Activated CD4-positive, alpha-beta T cell treated with anti-CD3 and anti-CD28 coated beads, Interleukin-2, Interleukin-6, amounts not matched to agents 100 ng/mL and 50 ng/mL, durations not matched to agents 16 hours and 8 hours (primary cell): ENCODE data around the gene KCND3.

Experiments
- DNase-seq: peaks from one replicate; pipeline ENCODE4 v3.0.0-alpha.2; 2020

KCND3 gene

GRCh38 chr1:111737216-111738132 is 252.0 kb downstream of the KCND3 start:
- DNase-seq: no peak

- DNase-seq: no peak
Measured at GRCh38 chr1:111736548-111737215, 252.8 kb downstream of the KCND3 start.

- DNase-seq: no peak
Measured at GRCh38 chr1:111735858-111736544, 253.5 kb downstream of the KCND3 start.

- DNase-seq: no peak
Measured at GRCh38 chr1:111735321-111735720, 254.1 kb downstream of the KCND3 start.

GRCh38 chr1:111734856-111735255 is 254.6 kb downstream of the KCND3 start:
- DNase-seq: no peak

- DNase-seq: no peak
Measured at GRCh38 chr1:111734426-111734825, 255.0 kb downstream of the KCND3 start.

GRCh38 chr1:111733992-111734341 is 255.5 kb downstream of the KCND3 start:
- DNase-seq: no peak

- DNase-seq: peak; percentile 35
Measured at GRCh38 chr1:111733183-111733991, 256.1 kb downstream of the KCND3 start.

GRCh38 chr1:111732718-111733117 is 256.8 kb downstream of the KCND3 start:
- DNase-seq: no peak

GRCh38 chr1:111731956-111732355 is 257.5 kb downstream of the KCND3 start:
- no peak for DNase-seq

- DNase-seq: no peak
Measured at GRCh38 chr1:111730706-111731105, 258.8 kb downstream of the KCND3 start.

- no peak for DNase-seq
Measured at GRCh38 chr1:111729946-111730681, 259.4 kb downstream of the KCND3 start.

GRCh38 chr1:111729271-111729921 is 260.1 kb downstream of the KCND3 start:
- no peak for DNase-seq

GRCh38 chr1:111727056-111727455 is 262.4 kb downstream of the KCND3 start:
- DNase-seq: no peak

- DNase-seq: no peak
Measured at GRCh38 chr1:111725192-111725591, 264.3 kb downstream of the KCND3 start.

GRCh38 chr1:111723871-111724270 is 265.6 kb downstream of the KCND3 start:
- no peak for DNase-seq

GRCh38 chr1:111723091-111723806 is 266.2 kb downstream of the KCND3 start:
- DNase-seq: no peak

GRCh38 chr1:111720977-111721786 is 268.3 kb downstream of the KCND3 start:
- no peak for DNase-seq
